ENCODE data around the gene FAM216B.

The FAM216B gene

DNA sequence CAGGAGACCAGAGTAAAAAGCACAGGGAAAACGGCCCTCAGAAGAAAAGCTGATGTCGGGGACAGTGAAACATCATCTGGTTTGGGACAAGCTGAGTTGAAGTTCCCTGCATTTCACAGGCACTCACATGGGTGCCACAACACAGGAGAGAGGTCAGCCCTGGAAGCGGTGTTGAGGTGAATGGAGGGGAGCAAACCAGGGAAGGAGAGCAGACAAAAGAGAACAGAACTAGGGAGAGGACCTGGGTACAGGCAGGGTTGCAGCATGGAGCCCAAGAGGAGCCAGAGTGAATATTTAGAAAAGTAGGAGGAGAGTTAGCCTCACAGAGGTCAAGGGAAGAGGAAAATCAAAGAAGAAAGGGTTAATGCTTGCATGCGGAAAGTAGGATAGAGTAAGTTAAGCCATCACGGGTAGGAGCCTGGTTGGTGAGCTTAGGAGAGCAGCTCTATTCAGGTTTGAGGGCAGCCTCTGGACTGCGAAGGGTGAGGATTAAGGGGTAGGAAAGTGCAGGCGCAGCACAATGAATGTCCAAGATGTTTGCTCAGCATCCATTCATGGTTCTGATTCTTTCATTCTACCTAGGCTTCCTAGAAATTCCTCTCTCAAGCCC, 15.5 kb downstream of the FAM216B start:
- TF ChIP-seq, protein P1, sequence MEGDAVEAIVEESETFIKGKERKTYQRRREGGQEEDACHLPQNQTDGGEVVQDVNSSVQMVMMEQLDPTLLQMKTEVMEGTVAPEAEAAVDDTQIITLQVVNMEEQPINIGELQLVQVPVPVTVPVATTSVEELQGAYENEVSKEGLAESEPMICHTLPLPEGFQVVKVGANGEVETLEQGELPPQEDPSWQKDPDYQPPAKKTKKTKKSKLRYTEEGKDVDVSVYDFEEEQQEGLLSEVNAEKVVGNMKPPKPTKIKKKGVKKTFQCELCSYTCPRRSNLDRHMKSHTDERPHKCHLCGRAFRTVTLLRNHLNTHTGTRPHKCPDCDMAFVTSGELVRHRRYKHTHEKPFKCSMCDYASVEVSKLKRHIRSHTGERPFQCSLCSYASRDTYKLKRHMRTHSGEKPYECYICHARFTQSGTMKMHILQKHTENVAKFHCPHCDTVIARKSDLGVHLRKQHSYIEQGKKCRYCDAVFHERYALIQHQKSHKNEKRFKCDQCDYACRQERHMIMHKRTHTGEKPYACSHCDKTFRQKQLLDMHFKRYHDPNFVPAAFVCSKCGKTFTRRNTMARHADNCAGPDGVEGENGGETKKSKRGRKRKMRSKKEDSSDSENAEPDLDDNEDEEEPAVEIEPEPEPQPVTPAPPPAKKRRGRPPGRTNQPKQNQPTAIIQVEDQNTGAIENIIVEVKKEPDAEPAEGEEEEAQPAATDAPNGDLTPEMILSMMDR (IDR thresholded peaks at IDR 0.05; ENCODE audit: borderline replicate concordance, insufficient read depth, low read depth, low read length): no peak
- H3K4me3 ChIP-seq (ENCODE audit: low read depth, low read length): no peak overlapping the region

DNA sequence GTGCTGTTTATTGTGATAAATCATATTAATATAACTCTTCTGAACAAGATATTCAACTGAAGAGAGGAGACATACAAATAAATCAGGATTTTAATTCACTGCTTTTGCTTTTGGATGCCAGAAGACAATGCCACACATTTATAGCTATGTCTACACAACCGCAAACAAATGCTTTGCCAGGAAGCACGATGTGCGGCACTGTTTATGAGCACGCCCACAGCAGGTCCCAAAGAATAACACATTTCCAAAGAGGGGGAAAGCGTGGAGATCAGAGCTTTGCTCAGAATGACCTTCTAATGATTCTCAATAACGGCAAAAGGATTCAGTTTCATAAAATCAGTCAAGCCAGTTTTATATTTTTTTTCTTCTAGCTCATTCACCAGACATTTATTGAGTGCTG, 16.7 kb downstream of the FAM216B start:
- no peak overlapping the region for H3K4me3 ChIP-seq (ENCODE audit: low read depth, low read length)
- TF ChIP-seq, protein P1 (IDR thresholded peaks at IDR 0.05; ENCODE audit: borderline replicate concordance, insufficient read depth, low read depth, low read length): no peak

DNA sequence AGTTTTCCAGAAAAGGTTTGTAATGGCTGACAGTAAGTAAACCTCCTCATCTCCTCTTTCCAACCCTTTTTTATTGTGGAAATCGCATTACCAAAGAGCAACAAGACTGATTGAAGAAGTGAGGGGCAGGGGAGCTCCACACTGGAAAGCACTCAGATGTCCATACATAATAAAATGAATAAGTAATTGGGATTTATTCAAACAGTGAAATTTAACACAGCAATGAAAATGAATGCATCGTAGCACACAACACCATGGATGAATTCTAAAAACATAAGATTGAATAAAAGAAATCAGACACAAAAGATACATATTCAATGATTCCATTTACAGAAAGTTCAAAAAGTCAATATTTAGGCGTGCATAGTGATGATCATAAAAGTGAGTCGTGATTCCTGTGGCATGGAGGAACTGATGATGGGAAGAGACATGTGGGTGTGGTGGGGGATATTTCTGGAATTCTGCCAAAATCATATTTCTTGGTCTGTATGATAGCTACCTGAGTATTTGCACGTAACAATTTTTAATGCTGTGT, 18.8 kb downstream of the FAM216B start:
- H3K4me3 ChIP-seq (ENCODE audit: low read depth, low read length): no peak overlapping the region
- TF ChIP-seq, protein P1 (IDR thresholded peaks at IDR 0.05; ENCODE audit: borderline replicate concordance, insufficient read depth, low read depth, low read length): no peak

DNA sequence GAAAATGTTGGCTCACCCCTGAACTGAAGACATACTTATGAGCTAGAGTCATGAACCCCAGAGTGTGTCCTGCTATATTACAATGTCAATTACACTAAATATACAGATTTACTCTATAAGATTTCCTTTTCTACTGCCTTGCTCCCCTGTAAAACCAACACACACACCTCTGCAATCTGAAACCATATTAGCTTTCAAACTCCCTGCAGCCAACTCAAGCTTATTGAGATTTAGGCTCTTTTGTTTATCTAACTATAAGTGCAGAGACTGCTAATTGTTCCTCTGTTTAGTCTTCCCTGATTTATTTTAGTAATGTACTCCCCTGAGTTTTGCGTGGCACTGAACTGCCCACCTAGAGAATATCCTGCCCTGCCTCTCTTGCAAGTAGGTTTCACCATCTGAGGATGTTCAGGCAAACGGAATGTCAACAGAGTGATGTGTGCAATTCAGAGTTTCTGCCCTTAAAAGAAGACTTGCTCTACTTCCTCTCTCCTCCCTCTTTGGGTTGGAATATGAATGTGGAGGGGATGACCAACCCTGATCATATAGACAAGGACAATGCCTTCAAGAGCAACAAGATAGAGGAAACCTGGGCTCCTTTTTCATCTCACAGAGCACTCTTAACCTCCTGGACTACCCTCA, 22.3 kb downstream of the FAM216B start:
- TF ChIP-seq, protein P1 (IDR thresholded peaks at IDR 0.05; ENCODE audit: borderline replicate concordance, insufficient read depth, low read depth, low read length): no peak
- H3K4me3 ChIP-seq (ENCODE audit: low read depth, low read length): no peak overlapping the region

DNA sequence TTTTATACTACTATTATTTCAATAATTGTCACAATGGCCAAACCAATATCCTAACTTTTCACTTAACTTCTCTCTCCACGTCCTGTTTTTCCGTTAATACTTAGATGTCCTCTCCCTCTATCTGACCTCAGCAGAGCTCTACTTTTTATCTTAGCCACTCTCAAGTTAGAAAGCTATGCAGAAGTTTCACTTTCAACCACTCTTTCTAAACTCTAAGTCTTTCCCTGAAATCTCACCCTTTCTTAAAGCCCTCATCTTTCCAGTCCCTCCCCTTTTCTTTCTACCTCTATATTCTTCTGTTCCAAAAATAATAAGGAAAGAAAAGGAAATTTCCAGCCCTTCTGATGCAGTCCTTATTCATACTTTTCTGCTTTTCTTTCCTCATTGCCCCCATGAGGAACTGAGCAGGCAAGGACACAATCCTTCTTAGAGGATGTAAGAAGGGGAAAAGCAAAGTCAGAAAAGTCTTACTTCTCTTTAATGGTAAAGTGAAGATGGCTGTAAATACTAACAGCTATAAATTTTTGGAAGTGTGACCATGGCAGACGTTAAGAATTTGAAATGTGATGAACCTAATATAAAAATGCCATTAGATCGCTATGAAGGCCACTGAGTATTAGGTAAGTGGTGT, 23.0 kb downstream of the FAM216B start:
- TF ChIP-seq, protein P1 (IDR thresholded peaks at IDR 0.05; ENCODE audit: borderline replicate concordance, insufficient read depth, low read depth, low read length): no peak

DNA sequence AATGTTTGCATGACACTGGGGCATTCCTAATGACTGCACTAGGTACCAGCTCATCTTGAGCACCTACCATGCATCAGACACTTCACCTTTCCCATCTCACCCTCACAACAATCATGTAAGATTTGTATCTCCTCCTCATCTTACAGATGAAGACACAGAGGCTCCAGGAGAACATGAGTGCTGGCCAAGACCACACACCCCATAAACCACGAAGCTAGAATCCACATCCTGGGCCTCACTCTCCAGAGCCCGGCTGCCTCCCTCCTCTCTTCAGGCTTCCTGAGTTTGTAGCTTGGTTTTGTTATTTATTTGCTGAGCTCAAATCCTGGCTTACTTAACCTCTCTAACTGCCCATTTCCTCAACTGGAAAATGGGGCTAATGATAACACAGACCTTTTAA, 25.9 kb downstream of the FAM216B start:
- no peak overlapping the region for H3K4me3 ChIP-seq (ENCODE audit: low read depth, low read length)
- TF ChIP-seq, protein P1 (IDR thresholded peaks at IDR 0.05; ENCODE audit: borderline replicate concordance, insufficient read depth, low read depth, low read length): no peak

More for the DNA sequence above, 23.0 kb downstream of the FAM216B start:
- no peak overlapping the region for H3K4me3 ChIP-seq (ENCODE audit: low read depth, low read length)
